ENCODE results near the gene TMEM121B.
"Not testable (repeated sequence)": the region's sequence is repeated elsewhere in the genome, so short reads cannot be mapped to it uniquely, and the experiment has no call there.

The TMEM121B gene

DNA sequence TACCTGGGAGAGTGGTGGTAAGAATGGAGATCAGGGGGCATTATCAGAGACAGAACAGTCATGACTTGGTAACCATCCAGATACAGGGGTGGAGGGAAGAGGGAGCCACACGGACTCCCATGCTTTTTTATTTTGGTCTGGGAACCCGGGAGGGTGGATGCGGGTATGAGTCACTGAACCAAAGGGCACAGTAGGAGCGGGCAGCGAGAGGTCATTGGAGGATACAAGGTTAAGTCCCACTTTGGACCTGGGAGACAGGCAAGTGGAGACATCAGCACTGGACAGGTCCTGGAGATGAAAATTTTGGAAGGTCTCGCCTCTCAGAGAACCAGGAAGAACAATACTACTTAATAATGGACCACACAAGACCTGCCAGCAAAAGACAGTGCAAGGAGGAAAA lies 31.2 kb upstream of the TMEM121B start:
- Histone ChIP-seq H3K4me1 (ENCODE audit: control insufficient read depth, low read depth, low read length) (no peaks in the 10 kb centered on the region), H3K9ac (ENCODE audit: low read length) (no peak overlapping the region), H3K27ac (ENCODE audit: low read length) (no peak overlapping the region), H3K36me3 (ENCODE audit: control insufficient read depth, low read depth, low read length) (peaks cover 20% of the 10 kb centered on the region), H3K27me3 (ENCODE audit: control insufficient read depth, insufficient read depth, low read length) (no peaks in the 10 kb centered on the region), H3K9me3 (ENCODE audit: control insufficient read depth, low read depth, low read length) (no peaks in the 10 kb centered on the region), H3K4me3 (ENCODE audit: low read length) (no peak overlapping the region)

DNA sequence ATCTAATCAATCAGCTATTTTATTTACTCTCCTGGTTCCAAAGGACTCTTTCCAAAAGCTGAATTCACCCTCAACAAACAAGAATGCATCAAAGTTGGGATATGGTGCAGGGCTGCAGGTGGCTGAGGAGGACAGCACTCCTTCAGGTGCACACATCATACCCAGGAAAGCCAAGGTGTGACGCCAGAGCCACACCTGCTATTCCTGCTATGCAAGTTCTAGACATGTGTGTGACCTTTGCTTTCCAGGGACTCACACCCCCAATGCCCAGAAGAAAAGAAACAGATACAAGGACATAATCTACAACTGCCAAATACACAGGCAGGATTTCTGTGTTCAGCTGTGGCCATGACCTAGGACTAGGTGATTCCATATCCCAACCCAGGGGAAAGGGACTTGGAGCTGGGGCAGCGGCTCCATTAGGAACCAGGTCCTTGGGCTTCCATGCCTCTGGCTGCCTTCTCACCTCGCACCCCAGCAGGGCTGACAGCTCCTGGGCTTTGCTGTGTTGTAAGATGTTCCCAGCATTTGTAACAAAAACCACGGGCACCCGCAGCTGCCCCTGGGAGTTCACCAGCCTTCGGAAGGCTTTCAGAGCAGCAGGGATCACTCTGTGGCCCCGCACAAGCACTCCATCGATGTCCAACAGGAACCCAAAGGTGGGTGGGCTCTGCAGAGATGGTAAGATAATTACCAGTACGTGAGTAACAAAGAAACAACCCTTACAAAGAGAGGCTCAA lies 28.1 kb upstream of the TMEM121B start:
- no peak overlapping the region for H3K4me3 ChIP-seq (ENCODE audit: low read length)
- H3K9me3 ChIP-seq (ENCODE audit: control insufficient read depth, low read depth, low read length): no peaks in the 10 kb centered on the region
- H3K4me1 ChIP-seq (ENCODE audit: control insufficient read depth, low read depth, low read length): no peaks in the 10 kb centered on the region
- no peaks in the 10 kb centered on the region for H3K27me3 ChIP-seq (ENCODE audit: control insufficient read depth, insufficient read depth, low read length)
- H3K36me3 ChIP-seq (ENCODE audit: control insufficient read depth, low read depth, low read length): peaks cover 20% of the 10 kb centered on the region
- no peak overlapping the region for H3K27ac ChIP-seq (ENCODE audit: low read length)
- no peak overlapping the region for H3K9ac ChIP-seq (ENCODE audit: low read length)

DNA sequence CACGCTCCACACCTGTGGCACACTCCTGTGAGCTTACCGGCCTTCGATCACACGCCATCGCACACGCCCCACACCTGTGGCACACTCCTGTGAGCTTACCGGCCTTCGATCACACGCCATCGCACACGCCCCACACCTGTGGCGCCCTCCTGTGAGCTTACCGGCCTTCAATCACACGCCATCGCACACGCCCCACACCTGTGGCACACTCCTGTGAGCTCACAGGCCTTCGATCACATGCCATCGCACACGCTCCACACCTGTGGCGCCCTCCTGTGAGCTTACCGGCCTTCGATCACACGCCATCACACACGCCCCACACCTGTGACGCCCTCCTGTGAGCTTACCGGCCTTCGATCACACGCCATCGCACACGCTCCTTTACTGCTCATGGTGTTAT lies 26.3 kb upstream of the TMEM121B start:
- H3K9ac ChIP-seq (ENCODE audit: low read length); H3K4me3 ChIP-seq (ENCODE audit: low read length); H3K27ac ChIP-seq (ENCODE audit: low read length); H3K27me3 ChIP-seq (ENCODE audit: control insufficient read depth, insufficient read depth, low read length); H3K4me1 ChIP-seq (ENCODE audit: control insufficient read depth, low read depth, low read length); H3K9me3 ChIP-seq (ENCODE audit: control insufficient read depth, low read depth, low read length): not testable (repeated sequence)
- H3K36me3 ChIP-seq (ENCODE audit: control insufficient read depth, low read depth, low read length): peaks cover 33% of the 10 kb centered on the region

DNA sequence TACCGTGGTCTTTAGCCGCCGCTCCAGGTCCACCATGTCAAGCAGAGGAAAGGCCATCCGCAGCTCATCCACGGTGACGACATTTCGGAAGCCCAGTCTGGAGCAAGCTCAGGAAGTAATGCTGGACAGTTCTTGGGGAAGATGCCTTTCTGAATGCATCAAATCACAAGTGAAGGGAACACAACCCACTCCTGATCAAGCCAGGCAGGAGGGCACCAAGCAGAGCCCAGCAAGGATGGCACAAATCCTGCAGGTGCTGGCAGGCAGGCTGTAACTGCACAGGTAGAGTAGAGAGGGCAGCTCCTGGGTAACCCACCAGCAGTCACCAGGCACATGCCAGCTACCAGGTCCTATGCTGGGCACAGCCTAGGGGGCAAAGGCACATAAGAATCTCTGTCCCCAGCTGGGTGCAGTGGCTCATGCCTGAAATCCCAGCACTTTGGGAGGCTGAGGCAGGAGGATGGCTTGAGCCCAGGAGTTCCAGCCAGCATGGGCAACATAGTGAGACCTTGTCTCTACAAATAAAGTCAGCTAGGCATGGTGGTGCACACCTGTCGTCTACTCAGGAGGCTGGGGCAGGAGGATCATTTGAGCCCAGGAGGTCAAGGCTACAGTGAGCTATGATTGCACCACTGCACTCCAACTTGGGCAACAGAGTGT lies 24.0 kb upstream of the TMEM121B start:
- Histone ChIP-seq H3K9ac (ENCODE audit: low read length) (no peak overlapping the region), H3K9me3 (ENCODE audit: control insufficient read depth, low read depth, low read length) (no peaks in the 10 kb centered on the region), H3K27ac (ENCODE audit: low read length) (no peak overlapping the region), H3K4me3 (ENCODE audit: low read length) (no peak overlapping the region), H3K4me1 (ENCODE audit: control insufficient read depth, low read depth, low read length) (no peaks in the 10 kb centered on the region), H3K36me3 (ENCODE audit: control insufficient read depth, low read depth, low read length) (peaks cover 55% of the 10 kb centered on the region), H3K27me3 (ENCODE audit: control insufficient read depth, insufficient read depth, low read length) (no peaks in the 10 kb centered on the region)

DNA sequence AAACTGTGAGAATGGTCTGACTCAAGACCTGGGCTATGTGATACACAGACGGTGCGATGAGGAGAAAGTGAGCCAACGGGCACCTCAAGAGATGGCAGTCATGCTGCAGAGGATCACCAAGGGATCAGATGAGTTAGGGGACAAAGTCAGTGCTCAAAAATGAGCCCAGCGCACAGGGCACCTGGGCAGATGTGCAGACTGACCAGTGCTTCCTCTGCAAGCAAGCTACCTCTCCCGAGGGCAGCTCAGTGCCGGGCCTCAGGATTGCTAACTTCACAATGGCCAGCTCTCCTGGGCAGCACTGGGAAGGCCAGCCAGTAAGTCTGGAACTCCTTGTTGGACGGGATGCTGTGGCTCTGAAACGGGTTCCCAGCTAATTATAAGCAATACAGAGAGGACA lies 22.7 kb upstream of the TMEM121B start:
- Histone ChIP-seq H3K4me1 (ENCODE audit: control insufficient read depth, low read depth, low read length) (no peaks in the 10 kb centered on the region), H3K9me3 (ENCODE audit: control insufficient read depth, low read depth, low read length) (no peaks in the 10 kb centered on the region), H3K9ac (ENCODE audit: low read length) (no peak overlapping the region), H3K27me3 (ENCODE audit: control insufficient read depth, insufficient read depth, low read length) (no peaks in the 10 kb centered on the region), H3K36me3 (ENCODE audit: control insufficient read depth, low read depth, low read length) (peaks cover 51% of the 10 kb centered on the region), H3K4me3 (ENCODE audit: low read length) (no peak overlapping the region), H3K27ac (ENCODE audit: low read length) (no peak overlapping the region)

DNA sequence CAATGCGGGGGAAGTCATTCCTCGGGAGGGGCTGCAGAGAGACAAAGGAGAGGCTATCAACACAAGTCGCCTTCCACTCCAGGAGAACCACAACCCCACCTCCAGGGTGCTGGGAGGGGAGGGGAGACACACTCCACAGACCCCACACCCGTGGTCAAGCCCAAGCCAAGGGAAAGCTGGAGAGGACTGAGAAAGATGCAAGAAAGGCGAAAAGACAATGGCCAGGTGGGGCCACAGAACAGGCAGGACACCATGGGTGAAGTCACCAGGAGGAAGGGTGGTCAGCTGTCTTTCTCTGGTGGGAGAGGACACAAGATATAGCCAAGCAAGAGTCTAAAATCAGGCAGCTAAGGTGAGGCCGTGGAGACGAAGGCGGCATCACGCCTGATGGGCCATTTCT lies 21.9 kb upstream of the TMEM121B start:
- no peak overlapping the region for H3K27ac ChIP-seq (ENCODE audit: low read length)

DNA sequence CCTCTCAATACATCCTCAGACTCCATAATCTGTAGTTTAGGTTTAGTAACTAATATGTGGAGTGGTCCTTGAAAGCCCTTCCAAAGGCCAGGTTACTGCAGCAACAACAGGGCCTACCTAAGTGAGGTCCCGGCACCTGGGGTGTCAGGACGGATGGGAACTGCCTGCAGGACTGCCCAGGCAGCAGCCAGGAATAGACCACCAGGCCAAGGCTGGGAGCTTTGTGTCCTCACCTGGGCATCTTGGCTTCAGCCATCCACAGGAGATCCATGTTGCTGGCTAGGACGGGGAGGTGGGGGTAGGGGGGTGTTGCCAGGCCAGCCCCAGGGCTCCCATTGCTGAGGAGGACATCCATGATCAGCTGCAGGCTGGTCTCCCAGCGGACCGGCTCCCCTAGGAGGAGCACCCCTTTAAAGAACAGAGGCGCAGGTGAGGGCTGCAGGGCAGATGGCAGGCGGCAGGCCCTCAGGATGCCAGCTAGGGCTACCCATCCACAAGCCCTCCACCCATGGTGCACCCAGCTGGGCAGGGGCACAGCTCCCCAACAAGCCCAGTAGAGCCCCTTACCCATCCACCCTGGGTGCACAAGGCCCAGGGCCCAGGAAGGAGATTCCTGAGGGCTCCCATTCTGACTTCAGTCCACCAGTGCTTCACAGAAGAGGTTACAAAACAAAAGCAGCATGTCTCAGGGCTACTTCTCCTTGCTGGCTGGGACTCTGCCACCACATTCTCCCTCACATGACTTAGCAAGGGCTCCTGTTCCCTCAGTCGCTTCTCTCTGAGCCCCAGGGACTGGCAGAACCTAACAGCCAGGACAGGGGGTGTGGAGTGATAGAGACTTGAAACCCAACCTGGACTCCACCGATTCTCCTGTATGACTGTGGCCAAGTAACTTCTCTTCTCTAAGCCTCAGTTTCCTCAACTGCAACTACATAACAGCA lies 19.9 kb upstream of the TMEM121B start:
- no peak overlapping the region for H3K9ac ChIP-seq (ENCODE audit: low read length)
- H3K4me3 ChIP-seq (ENCODE audit: low read length): no peak overlapping the region
- H3K36me3 ChIP-seq (ENCODE audit: control insufficient read depth, low read depth, low read length): peaks cover 49% of the 10 kb centered on the region
- no peak overlapping the region for H3K27ac ChIP-seq (ENCODE audit: low read length)
- no peaks in the 10 kb centered on the region for H3K27me3 ChIP-seq (ENCODE audit: control insufficient read depth, insufficient read depth, low read length)
- no peaks in the 10 kb centered on the region for H3K4me1 ChIP-seq (ENCODE audit: control insufficient read depth, low read depth, low read length)
- no peaks in the 10 kb centered on the region for H3K9me3 ChIP-seq (ENCODE audit: control insufficient read depth, low read depth, low read length)

More for the DNA sequence above, 21.9 kb upstream of the TMEM121B start:
- Histone ChIP-seq H3K27me3 (ENCODE audit: control insufficient read depth, insufficient read depth, low read length) (no peaks in the 10 kb centered on the region), H3K4me1 (ENCODE audit: control insufficient read depth, low read depth, low read length) (no peaks in the 10 kb centered on the region), H3K9ac (ENCODE audit: low read length) (no peak overlapping the region), H3K36me3 (ENCODE audit: control insufficient read depth, low read depth, low read length) (peaks cover 51% of the 10 kb centered on the region), H3K4me3 (ENCODE audit: low read length) (no peak overlapping the region), H3K9me3 (ENCODE audit: control insufficient read depth, low read depth, low read length) (no peaks in the 10 kb centered on the region)

DNA sequence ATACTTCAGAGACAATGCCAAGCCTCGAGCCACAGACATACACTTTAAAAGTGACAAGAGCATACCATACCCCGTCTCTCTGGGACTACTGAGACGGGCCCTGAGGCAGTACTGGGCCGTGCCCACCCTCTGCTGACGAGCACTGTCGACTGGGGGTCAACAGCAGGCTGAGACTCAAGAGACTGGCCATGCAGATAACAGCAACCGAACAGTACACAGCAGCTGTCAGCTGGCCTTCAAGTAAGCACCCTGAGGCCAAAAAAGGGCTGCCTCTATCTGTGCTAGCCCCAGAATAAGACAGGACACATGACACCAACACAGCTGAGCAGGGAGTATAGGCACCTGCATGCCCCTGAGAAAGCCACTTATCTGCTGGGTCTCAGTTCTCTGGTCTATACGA lies 18.9 kb upstream of the TMEM121B start:
- Histone ChIP-seq H3K9ac (ENCODE audit: low read length) (no peak overlapping the region), H3K27me3 (ENCODE audit: control insufficient read depth, insufficient read depth, low read length) (no peaks in the 10 kb centered on the region), H3K27ac (ENCODE audit: low read length) (no peak overlapping the region), H3K36me3 (ENCODE audit: control insufficient read depth, low read depth, low read length) (peaks cover 49% of the 10 kb centered on the region), H3K4me1 (ENCODE audit: control insufficient read depth, low read depth, low read length) (no peaks in the 10 kb centered on the region), H3K4me3 (ENCODE audit: low read length) (no peak overlapping the region), H3K9me3 (ENCODE audit: control insufficient read depth, low read depth, low read length) (no peaks in the 10 kb centered on the region)

DNA sequence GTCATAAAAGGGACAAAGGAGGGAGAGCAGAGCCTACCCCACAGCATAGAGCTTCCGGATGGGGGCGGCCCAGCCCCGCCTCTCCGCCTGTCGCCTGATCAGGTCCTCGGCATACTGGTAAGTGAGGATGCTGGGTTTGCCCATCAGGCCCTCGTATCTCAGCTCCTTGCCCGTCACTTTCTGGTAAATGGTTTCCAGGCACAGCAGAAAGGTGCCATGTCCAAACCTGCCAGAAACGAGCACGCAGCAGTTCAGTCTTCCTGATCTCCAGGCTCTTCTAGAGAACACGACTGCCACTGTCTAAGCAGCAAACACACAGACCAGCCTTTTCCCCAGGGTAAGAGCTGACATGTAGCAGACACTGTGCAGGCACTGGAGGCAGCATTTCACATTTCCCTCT lies 17.4 kb upstream of the TMEM121B start:
- Histone ChIP-seq H3K9ac (ENCODE audit: low read length) (no peak overlapping the region), H3K4me3 (ENCODE audit: low read length) (no peak overlapping the region), H3K27ac (ENCODE audit: low read length) (no peak overlapping the region), H3K27me3 (ENCODE audit: control insufficient read depth, insufficient read depth, low read length) (no peaks in the 10 kb centered on the region), H3K9me3 (ENCODE audit: control insufficient read depth, low read depth, low read length) (no peaks in the 10 kb centered on the region), H3K4me1 (ENCODE audit: control insufficient read depth, low read depth, low read length) (no peaks in the 10 kb centered on the region), H3K36me3 (ENCODE audit: control insufficient read depth, low read depth, low read length) (peaks cover 46% of the 10 kb centered on the region)

DNA sequence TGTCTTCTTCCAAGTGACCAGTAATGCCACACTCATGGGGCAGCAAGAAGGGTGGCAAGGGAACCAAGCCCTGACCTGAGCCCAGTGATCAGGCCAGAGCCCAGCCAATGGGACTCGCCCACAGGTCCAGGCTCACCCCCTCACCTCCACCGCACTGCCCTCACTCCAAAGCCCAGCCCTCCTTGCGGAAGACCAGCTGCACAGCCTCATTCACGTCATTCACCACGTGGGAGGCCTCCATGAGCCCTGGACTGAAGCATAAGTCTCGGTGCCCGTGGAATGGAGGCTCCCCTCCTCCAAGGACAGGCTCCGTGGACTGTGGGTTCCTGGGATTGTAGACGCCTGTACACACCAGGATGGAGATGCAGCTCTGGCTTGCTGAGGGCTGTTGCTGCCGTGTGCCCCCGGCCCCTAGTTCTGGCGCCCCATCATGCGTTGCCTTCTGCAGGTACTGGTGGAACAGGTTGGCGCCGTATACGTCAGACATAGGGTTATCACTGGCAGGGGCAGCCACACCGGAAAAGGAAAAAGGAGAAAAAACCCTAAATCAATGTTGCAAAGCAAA lies 16.8 kb upstream of the TMEM121B start:
- Histone ChIP-seq H3K9ac (ENCODE audit: low read length) (no peak overlapping the region), H3K36me3 (ENCODE audit: control insufficient read depth, low read depth, low read length) (peaks cover 40% of the 10 kb centered on the region), H3K4me1 (ENCODE audit: control insufficient read depth, low read depth, low read length) (no peaks in the 10 kb centered on the region), H3K27me3 (ENCODE audit: control insufficient read depth, insufficient read depth, low read length) (no peaks in the 10 kb centered on the region), H3K27ac (ENCODE audit: low read length) (no peak overlapping the region), H3K4me3 (ENCODE audit: low read length) (no peak overlapping the region), H3K9me3 (ENCODE audit: control insufficient read depth, low read depth, low read length) (no peaks in the 10 kb centered on the region)

DNA sequence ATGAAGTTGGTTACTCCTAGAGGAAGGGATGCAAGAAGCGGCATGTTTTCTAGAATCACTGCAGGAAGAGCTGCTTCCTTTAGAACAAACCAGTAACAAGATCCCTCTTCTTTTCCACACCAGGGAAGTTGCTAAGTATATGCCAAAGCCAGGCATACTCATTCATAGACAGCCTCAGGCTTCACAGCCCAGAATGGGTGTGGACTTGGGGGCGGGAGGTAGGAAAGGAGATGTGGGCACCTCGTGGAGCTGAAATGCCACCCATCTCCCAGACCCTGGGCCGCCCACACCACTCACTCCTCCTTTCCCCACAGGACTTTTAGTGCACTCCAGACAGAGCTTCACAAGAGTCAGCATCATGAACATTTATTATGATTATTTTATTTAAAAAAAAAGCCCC lies 16.0 kb upstream of the TMEM121B start:
- Histone ChIP-seq H3K27me3 (ENCODE audit: control insufficient read depth, insufficient read depth, low read length) (no peaks in the 10 kb centered on the region), H3K4me3 (ENCODE audit: low read length) (no peak overlapping the region), H3K4me1 (ENCODE audit: control insufficient read depth, low read depth, low read length) (no peaks in the 10 kb centered on the region), H3K9me3 (ENCODE audit: control insufficient read depth, low read depth, low read length) (no peaks in the 10 kb centered on the region), H3K9ac (ENCODE audit: low read length) (no peak overlapping the region), H3K36me3 (ENCODE audit: control insufficient read depth, low read depth, low read length) (peaks cover 32% of the 10 kb centered on the region), H3K27ac (ENCODE audit: low read length) (no peak overlapping the region)
